Chondrocyte (in vitro differentiated cells): ENCODE results near the gene FER. TPM values are rescaled to one million over a fixed set of nuclear protein-coding genes. Genes with fewer than 3 reads are reported as not detected.
A peak's percentile ranks its signal among the peaks of the same experiment; 100 is the strongest.

ENCODE experiments used
- DNase-seq: peaks from one replicate; pipeline ENCODE4 v3.0.0; 2021; ENCODE audit warnings: mixed read lengths, low spot score
- H3K27ac Mint-ChIP-seq: one replicate; pipeline ENCODE4 v1.8.0; 2021; ENCODE audit warnings: mild to moderate bottlenecking, moderate library complexity, mixed read lengths; ENCODE audit not compliant: unreplicated experiment
- H3K27me3 Mint-ChIP-seq: 2 replicates; pipeline ENCODE4 v1.8.0; 2021; ENCODE audit warnings: low read depth, mixed read lengths
- H3K36me3 Mint-ChIP-seq: 2 replicates; pipeline ENCODE4 v1.8.0; 2021; ENCODE audit warnings: low read depth, mixed read lengths
- H3K4me1 Mint-ChIP-seq: 2 replicates; pipeline ENCODE4 v1.8.0; 2021; ENCODE audit warnings: low read depth, mild to moderate bottlenecking, mixed read lengths
- H3K4me3 Mint-ChIP-seq: one replicate; pipeline ENCODE4 v1.8.0; 2021; ENCODE audit warnings: mild to moderate bottlenecking, moderate library complexity, mixed read lengths; ENCODE audit not compliant: unreplicated experiment
- H3K9me3 Mint-ChIP-seq: 2 replicates; pipeline ENCODE4 v1.8.0; 2021; ENCODE audit warnings: low read depth, mixed read lengths
- total RNA-seq: library from RNA; stranded (reverse); gene quantifications from 3 replicates; pipeline ENCODE4 v1.2.1, GENCODE V29; 2021
- TF ChIP-seq, protein P1 (sequence below): fragments of 200-600 bp; sonication (generic); IDR thresholded peaks from 2 replicates; pipeline ENCODE4 v1.5.0; 2021; ENCODE audit warnings: antibody characterized with exemption, mild to moderate bottlenecking, moderate library complexity

FER gene
- total RNA-seq, 1 donor from 2014 or later, result 23.5 TPM

- TF ChIP-seq, protein P1, sequence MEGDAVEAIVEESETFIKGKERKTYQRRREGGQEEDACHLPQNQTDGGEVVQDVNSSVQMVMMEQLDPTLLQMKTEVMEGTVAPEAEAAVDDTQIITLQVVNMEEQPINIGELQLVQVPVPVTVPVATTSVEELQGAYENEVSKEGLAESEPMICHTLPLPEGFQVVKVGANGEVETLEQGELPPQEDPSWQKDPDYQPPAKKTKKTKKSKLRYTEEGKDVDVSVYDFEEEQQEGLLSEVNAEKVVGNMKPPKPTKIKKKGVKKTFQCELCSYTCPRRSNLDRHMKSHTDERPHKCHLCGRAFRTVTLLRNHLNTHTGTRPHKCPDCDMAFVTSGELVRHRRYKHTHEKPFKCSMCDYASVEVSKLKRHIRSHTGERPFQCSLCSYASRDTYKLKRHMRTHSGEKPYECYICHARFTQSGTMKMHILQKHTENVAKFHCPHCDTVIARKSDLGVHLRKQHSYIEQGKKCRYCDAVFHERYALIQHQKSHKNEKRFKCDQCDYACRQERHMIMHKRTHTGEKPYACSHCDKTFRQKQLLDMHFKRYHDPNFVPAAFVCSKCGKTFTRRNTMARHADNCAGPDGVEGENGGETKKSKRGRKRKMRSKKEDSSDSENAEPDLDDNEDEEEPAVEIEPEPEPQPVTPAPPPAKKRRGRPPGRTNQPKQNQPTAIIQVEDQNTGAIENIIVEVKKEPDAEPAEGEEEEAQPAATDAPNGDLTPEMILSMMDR, result no peak
- H3K4me3 Mint-ChIP-seq, result no peak overlapping the region
- no peak overlapping the region for H3K27ac Mint-ChIP-seq
- H3K36me3 Mint-ChIP-seq, result peaks cover 8% of the 10 kb centered on the region
- no peaks in the 10 kb centered on the region for H3K9me3 Mint-ChIP-seq
- no peak for DNase-seq
- no peaks in the 10 kb centered on the region for H3K27me3 Mint-ChIP-seq
- peaks cover 3% of the 10 kb centered on the region for H3K4me1 Mint-ChIP-seq
Measured at GRCh38 chr5:108876451-108876850, 128.8 kb downstream of the FER start.

DNA sequence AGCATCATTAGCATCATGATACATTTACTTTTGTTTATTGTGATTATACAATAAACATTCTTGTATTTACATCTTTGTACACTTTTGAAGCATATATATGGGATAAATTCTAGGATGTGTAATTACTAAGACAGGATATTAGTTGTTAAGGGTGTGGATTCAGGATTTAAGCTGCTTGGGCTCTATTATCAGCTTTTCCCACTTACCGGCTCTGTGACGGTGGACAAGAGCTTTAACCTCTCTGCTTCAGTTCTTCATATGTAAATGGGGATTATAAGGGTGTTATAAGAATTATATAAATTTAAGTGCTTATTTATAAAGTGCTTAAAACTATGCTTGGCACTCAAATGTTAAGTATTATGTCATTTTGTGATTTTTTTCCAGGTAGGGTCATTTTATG is 131.1 kb downstream of the FER start:
- Mint-ChIP-seq H3K27me3 (no peaks in the 10 kb centered on the region), H3K4me1 (peaks cover 7% of the 10 kb centered on the region), H3K4me3 (no peak overlapping the region), H3K36me3 (peaks cover 8% of the 10 kb centered on the region), H3K27ac (no peak overlapping the region), H3K9me3 (no peaks in the 10 kb centered on the region)
- no peak for DNase-seq
- TF ChIP-seq, protein P1, result no peak

DNA sequence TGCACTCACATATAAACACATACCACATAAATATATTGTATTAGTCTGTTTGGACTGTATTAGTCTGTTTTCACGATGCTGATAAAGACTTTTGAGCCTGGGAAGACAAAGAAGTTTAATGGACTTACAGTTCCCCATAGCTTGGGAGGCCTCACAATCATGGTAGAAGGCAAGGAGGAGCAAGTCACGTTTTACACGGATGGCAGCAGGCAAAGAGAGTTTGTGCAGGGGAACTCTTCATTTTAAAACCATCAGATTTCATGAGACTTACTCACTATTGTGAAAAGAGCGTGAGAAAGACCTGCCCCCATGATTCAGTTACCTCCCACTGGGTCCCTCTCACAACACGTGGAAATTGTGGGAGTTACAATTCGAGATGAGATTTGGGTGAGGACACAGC is 133.4 kb downstream of the FER start:
- peaks cover 23% of the 10 kb centered on the region for H3K4me1 Mint-ChIP-seq
- no peak overlapping the region for H3K27ac Mint-ChIP-seq
- no peaks in the 10 kb centered on the region for H3K27me3 Mint-ChIP-seq
- H3K4me3 Mint-ChIP-seq, result no peak overlapping the region
- H3K9me3 Mint-ChIP-seq, result peaks cover 3% of the 10 kb centered on the region
- TF ChIP-seq, protein P1, result no peak
- H3K36me3 Mint-ChIP-seq, result peaks cover 8% of the 10 kb centered on the region
- no peak for DNase-seq

- Mint-ChIP-seq H3K4me1 (peaks cover 23% of the 10 kb centered on the region), H3K27ac (peak overlapping the region; percentile 82), H3K9me3 (peaks cover 3% of the 10 kb centered on the region), H3K36me3 (peaks cover 6% of the 10 kb centered on the region), H3K4me3 (no peak overlapping the region), H3K27me3 (no peaks in the 10 kb centered on the region)
- no peak for DNase-seq
- TF ChIP-seq, protein P1, result no peak
Measured at GRCh38 chr5:108884736-108885135, 137.0 kb downstream of the FER start.

- H3K4me3 Mint-ChIP-seq, result no peak overlapping the region
- no peak overlapping the region for H3K27ac Mint-ChIP-seq
- H3K27me3 Mint-ChIP-seq, result no peaks in the 10 kb centered on the region
- TF ChIP-seq, protein P1, result no peak
- no peak for DNase-seq
- H3K4me1 Mint-ChIP-seq, result peaks cover 16% of the 10 kb centered on the region
- no peaks in the 10 kb centered on the region for H3K9me3 Mint-ChIP-seq
- peaks cover 2% of the 10 kb centered on the region for H3K36me3 Mint-ChIP-seq
Measured at GRCh38 chr5:108898257-108898656, 150.6 kb downstream of the FER start.
